Renal pelvis (tissue), 4 donors: ENCODE data around the gene VAC14. TPM values are rescaled to one million over a fixed set of nuclear protein-coding genes. Genes with fewer than 3 reads are reported as not detected.

Experiments
- DNase-seq: peaks from one replicate; pipeline ENCODE4 v3.0.0-alpha.2; 2013
- polyA plus RNA-seq, 3 donors: library from polyadenylated mRNA; unstranded; fragments of 120-200 nt; gene quantifications; one replicate each; pipeline ENCODE4 v1.2.1, GENCODE V29; 2013; ENCODE audit not compliant: insufficient read length in 3 of 3

VAC14 gene
- polyA plus RNA-seq, 3 donors = 46.5 to 49.9 (median 47.9) TPM

DNA sequence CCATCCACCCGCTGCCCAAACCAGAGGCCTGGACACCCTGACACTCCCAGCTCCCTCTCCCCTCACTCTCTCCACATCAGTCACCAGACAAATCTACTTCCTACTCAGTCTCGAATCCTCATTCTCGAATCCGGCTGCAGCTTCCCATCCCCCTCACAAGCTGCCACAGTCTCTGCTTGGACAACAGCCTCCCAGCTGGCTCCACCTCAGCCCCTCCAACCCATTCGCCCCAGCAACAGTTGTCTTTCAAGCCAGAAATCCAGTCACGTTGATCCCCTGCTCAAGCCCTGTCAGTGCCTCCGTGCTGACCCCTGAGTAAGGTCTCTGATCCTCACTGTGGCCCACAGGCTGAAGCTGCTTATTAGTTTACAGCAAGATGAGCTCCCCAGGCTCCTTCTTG lies 70.9 kb downstream of the VAC14 start:
- DNase-seq = no peak

DNA sequence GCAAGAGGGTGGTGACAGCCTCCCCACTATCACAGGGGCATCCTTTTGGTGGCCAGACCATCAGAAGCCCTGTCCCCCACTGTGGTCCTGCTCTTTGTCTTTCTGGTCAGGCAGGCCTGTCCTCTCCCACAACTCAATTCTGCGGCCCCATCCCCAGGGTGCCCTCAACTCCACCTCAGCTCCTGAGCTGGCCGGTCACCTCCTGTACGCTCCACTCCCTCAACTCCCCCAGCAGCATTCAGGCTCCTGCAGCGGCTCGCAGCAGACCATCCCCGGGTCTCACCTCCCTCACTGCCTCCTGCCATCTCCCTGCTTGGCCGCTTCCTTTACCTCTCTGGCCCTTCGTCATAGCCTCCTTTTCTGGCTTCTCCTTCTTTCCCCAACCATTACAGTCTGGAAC lies 71.7 kb downstream of the VAC14 start:
- DNase-seq = no peak

DNA sequence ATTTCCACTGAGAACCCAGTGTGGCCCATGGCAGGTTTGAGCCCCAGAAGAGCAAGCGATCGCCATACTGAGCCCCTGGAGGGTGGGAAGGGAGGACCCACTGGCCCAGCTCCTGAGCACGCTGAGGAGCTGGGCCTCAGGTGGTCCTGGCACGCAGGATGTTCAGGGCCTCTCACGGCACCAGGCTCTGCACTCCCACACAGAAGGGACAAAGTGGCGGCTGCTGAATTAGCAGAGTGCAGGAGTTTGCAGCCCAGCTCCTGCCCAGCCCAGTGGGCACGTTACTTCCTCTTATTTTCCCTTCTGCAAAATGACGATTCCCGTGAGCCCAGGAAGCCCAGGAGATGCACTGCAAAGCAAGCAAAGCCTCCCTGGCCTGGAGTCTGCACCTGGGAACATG lies 72.8 kb downstream of the VAC14 start:
- no peak for DNase-seq

DNA sequence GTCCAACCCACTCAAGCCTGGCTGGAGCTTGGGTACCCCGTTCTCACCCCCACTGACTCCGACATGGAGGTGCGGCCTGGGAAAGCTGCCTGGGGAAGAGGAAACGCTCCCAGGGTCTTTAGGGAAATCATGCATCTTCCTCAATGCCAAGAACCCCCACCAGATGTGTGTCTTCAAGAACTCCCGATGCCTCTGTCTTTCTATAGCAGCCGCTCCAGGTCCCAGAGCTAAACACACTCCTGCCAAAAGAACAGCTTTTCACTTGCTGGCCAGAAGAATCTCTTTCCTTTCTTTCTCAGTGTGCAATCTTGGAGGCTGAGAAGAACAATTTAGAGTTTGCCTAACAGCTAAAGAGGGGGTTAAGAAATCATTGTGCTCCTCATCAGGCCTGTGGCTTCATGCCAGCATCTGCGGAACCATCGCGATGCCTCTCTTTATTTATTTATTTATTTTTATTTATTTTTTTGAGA lies 74.0 kb downstream of the VAC14 start:
- peak; percentile 58 for DNase-seq

DNA sequence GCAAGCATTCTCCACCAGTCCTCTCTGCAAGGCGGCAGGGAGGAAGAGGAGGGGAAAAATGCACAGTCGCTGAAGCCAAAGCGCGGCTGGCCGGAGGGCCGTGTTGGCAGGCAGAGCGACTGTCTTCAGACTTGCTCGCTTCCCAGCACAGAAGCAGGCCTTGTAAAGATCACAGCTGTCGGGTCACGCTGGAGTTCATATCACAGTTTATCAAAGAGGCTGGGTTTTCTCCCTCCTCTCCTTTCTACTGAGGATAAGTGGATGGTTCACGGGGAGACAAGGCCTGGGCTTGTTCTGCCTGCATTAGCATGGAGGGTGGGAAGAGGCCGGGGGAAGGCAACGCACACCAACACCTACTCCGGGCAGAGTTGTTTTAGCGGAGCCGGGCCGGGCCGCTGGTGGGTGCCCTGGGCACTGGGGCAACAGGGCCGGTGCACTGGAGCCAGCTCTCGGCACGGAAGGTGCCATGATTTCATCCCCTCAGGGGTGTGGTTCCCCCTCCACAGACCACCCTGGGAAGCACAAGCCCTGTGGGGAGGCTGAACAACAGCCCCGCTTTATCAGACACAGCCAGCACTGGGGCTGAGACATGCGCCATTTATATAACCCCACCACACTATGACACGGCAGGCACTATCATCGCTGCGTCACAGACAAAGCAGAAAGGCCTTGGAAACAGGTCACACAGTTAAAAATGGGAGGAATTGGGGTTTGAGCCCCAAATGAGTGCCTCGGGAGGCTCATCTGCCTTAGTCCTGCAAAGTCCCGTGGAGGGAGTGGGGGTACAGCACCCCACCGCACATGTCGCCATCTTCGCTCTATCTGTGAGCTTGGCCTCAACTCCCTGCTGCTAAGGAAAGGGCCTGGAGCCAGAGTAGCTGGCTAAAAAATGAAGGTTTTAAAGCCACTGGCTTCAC lies 74.8 kb downstream of the VAC14 start:
- no peak for DNase-seq

DNA sequence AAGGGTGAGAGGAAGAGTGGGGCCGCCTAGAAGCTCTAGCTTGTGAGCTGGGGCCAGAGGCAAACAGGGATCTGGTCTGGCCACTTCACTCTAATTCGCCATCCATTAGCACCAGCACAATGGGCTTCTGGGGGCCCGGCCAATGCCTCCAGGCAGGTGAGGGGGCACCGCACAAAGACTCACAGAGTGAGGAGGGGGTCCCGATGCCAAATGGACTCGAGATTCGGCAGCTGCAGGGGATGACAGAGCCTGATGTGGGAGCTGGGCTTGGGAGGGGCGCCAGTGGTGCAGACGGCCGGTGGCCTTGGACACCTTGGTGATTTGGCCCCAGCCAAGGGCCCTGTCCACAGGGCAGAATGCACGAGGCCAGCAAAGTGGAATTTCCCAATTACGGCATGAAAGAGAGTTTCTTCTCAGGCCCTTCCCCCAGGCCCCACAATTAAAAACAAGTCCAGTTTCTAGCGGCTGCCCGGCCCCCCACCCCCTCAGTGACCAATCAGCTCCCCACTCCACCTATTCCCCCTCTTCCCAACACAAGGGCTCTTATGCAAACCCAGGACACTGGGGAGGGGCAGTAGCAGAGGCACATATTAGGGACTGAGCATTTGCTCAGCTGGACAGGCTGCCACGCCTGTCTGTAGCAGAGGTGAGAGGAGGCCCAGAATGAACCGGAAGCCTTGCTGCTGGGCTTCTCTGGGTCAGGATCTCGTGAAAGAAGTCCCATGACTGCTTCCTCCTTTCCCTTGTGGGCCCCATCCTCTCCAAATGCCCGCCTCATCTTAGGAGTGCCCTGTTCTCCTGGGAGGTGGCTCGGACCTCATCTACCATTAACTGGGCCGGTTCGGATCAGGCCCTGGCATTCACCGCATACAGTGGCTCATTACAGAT lies 75.7 kb downstream of the VAC14 start:
- DNase-seq = no peak

DNA sequence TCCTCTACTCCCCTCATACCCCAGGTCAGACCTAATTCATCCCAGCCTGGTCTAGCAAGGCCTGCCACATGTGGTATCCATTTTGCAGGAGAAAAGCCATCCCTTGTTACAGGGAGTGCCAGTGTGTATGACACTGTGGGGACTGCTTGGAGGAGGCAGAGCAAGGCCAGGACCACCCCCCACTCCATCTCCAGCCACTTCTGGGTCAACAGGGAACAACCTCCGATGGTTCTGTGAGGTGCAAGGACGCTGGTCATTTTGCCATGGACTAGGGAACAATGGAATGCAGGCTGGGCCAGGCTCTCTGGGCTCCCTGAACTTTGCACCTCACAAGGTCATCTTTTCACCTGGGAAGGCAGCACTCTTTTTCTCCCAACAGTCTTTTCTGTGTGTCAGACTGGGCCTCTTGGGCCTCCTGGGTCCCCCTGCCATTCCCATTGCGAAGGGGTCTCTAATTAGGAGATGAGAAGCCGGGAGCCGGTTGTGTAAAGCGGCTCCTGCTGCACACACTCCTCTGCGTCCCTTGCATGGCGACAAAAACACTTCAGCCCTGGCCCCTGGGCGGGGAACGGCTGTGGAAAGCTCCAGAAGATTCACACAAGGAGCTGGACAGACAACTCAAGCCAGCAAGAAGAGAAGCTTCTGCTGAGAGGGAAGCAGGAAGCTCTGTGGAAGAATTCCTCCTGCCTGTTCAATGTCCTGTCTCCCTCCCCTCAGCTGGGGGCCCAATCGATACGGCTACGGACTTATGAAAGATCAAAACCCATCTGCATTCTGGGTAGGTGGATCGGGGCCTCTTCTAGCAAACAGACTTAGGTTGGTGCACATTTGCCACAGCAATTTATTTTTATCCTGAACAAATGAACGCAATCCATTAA lies 76.6 kb downstream of the VAC14 start:
- no peak for DNase-seq

DNA sequence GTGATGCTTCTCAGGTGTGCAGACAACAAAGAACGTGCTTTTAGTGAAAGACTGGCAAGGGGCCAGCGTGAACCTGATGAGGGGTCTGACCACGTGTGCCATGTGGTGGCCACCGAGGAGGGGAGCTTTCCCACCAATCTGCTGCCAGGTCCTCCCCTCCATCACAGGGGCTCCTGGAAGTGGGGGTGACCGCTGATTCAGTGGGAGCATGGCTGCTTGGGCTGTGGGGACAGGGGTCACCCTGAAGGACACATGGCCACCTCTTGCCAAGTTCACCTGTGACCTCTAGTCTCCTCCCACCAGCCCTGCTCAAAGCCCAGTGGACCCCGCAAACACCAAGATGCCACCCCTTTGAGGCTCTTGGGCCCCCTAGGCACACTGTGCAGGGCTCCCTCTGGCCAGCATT lies 77.2 kb downstream of the VAC14 start:
- no peak for DNase-seq

DNA sequence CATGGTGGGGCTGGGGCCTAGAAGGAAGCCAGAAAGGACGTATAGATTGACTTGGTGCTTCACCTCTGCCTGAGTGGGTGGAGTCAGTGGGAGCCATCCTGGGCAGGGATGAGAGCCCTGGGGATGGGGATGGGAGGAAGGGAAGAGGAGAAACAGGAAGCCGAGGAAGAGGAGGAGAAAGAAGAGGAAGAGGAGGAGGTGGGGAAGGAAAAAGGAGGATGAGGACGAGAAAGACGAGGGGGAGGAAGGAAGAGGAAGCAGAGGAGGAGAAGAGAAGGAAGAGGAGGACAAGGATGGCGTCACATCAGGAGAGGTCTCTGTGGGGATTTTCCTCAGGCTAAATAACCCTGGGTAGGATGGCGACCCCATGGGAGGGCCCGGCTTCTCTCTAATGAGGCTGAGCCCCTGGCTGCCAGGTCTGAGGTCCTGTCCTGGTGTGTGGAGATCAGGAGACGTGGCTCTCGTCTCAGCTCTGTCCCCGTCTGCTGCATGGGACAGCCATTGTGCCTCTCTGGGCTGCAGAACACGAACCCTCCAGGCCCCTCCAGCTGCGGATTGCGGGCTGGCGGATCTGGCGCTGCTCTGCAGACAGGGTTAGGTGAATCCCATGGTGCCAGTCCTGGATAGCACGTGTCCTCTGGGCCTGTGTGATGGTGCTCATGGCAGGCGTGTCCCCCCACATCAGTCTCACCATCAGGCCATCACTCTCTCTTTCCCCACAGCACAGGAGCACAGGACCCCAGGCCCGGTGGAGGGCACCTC lies 79.6 kb downstream of the VAC14 start:
- DNase-seq = no peak

DNA sequence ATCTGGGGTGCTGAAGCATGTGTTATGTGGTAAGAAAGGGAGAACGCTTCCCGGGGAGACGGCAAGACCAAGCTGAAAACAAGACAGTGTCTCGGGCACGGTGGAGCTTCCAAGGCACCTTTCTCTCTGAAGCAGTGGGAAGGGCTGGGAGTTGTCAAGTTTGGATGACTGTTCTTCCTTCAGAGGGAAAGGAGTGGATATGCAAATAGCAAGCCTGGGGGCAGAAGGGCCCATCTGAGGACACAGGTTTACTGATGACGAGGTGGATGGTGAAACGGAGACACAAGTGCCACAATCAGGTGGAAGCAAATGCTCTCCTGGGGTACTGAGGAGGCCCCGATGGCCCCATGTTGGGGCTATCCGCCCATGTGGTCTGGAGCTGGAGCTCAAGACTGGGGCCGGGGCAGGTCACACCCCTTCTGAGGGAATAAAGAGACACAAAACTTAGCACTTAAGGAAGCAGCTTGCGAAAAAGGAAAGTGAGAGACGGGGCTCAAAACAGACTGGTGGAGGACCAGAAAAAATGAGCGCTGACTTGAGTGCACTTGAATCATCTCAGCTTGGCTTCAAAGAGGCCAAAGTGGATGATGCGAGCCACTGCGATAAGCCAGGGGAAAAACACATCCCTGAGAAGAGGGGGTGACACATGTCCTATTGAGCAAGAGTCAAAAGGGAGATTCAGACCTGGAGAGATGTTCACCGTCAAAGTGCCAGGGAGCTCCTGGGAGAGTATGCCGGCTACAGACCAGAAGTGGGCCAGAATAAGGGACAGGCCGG lies 80.3 kb downstream of the VAC14 start:
- no peak for DNase-seq

DNA sequence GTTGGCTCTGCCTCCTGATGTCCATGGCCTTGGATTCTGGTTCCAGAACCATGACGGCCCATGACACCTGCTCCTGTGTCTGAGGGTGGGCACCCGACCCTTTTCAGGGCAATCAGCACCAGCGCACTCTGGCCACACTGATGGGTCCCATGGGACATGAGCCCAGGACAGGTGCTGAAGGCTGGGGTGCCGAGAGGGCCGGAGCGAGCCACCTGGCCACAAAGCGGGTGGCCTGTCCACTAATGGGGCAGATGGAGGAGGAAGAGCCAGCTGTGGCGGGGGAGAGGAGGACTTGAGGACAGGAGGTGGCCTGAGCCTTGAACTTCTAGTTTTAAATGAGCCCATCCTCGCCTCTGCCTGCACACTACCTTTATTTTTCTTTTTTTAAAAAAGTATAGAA lies 83.9 kb downstream of the VAC14 start:
- no peak for DNase-seq

DNA sequence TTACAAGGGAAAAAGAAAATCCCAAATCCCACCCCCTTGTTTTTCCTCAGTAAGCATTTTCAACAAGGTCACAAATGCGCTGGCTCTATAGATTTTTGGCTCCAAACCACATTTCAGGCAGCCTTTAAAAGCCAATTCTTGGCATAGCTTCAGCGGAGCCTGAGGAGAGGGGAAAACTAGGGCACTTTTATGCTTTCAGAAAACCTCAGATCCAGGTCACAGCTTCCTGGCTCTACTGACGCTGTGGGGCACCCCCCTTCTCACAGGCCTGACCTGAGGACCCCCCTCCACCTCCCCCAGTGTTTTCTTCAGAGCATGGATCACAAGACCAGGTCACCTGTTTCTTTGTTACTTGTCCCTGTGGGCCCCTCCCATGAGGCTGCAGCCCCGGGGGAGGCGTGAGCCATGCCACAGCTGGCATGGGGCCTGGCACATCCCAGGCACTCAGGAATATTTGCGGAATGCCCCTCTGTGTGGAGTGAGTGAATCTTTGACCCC lies 85.0 kb downstream of the VAC14 start:
- DNase-seq = no peak

DNA sequence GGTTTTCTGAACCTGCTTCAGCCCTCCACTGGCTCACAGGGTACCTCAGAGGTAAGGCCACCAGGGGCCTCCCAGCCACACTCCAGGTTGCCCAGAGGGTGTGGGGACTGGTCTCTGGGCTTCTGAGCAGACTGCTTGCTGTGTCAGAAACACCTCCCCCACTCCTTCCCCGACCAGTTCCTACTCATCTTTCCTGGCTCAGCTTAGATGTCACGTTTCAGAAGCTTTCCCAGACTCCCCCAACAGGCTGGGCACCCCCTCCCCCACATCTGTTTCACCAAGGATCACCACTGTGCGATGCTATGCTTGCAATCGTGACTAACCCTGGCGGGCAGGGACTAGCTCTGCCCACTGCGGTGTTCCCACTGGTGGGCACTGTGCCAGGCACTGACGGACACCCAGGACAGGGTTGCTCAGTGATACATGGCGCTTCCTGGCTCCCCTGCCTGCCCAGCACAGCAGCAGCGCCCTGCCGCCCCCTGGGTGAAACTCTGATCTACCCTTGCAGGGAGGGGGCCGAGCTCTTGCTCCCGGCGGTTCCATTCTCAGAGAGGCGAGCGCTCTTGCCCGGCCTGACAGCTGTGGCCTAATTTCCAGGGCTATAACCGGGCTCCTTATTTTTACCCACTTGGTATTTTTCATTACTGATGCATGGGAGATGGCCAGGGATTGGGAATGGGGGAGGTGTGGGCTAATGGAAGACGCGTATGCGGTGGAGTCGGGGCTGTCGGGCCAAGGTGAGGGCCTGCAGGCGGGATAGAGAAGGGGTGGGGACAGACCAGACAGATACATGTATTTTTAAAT lies 85.7 kb downstream of the VAC14 start:
- DNase-seq = peak; percentile 92

DNA sequence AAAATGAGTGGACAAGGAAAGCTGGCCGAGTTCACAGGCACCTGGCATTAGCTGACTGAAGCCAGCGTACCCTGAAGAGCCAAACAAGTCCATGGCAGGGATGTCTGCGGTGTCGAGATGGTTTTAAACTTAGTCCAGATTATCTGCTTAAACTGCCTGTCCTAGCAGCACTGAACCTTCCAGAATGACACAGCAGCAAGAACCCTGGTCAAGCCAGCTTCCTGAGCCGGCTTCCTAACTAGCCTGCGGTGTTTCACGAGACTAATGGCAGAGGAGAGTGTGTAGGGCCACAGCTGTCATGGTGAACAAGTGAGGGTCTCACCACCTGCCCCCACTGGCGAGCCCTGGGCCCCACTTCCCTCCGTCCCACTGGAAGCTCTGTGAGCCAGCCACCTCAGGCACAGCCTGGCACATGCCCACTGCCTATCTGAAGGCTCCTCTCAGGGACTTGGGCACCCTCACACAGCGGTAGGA lies 86.3 kb downstream of the VAC14 start:
- no peak for DNase-seq

DNA sequence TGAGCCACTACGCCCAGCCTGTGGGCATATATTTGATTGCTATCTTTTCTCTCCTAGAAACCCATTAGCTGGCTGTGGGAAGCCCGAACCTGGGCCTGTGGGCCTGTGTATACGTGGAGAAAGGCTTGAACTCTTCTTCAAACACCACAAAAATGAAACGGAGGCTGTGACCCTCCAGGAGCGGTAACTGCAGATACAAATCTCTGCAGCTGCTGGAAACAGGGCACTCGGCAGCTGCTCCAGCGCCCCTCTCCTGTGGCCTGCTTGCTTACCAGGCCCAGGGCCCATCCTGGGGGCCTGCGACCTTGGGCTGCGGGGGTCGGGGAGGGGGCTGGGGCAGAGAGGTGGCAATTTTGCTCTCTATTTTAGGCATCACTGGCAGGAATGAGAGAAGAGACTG lies 87.1 kb downstream of the VAC14 start:
- DNase-seq = no peak

DNA sequence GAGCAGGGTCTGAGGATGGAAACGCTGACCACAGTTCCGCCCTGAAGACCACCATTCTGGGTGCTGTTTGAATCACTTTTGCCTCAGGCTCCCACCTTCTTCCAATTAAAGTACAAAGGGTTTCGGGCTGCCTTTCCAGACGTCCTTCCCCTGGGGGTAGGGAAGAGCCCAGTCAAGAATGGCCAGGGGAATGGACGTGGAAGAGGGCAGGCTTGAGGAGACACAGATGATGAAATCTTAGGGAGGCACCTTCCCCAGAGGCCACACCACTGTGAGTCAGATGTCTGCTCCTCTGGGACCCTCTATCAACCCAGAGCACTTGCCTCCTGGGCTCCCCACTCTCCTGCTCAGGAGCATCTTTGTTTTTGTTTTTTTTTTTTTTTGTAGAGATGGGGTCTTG lies 87.6 kb downstream of the VAC14 start:
- no peak for DNase-seq

DNA sequence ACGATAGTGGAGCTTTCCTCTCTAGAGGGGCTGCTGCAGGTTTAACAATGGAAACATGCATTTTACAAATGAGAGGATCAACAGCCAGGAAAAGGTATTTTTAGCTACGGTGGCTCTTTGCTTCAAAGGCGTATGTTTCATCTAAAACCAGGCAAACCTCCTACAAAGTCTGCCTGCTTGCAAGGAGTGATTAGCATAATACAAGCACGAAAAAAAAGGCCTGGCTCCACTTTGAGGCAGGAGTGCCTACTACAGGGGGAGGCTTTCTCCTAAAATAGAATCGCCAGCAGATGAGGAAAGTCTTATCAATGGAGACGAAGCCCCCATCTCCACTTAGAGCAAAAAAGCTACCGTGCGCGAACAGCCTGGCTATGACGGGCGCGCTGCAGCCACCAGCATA lies 88.0 kb downstream of the VAC14 start:
- DNase-seq = no peak

DNA sequence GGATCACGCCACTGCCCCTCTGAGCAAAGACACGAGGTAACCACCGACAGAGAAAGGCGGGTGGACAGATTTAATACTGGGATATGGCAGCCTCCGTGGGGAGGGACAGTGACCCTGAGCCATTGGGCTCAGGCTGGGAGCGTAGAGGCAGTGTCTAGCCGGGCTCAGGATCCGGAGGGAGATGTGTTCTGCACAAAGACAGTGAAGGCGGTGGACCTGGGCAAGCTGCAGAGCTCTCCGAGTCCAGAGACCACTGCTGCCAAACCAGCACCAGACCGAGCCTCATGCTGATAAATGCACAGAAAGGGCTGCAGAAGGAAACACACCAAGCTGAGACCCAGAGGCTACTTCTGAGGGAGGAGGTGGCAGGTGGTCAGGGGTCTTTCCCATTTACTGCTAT lies 88.6 kb downstream of the VAC14 start:
- no peak for DNase-seq
